Endothelial cell of umbilical vein (primary cell): Measurements from ENCODE around the gene ANK2.

Experiments used
- CTCF ChIP-seq, 2 donors: IDR thresholded peaks; 1 replicate in 1 of 2; 2 replicates in 1 of 2; pipeline ENCODE4 v1.5.1; 2011; ENCODE audit warnings: low read length in 2 of 2, mild to moderate bottlenecking in 2 of 2, moderate library complexity in 2 of 2, control low read depth in 1 of 2, inconsistent platforms in 1 of 2, low read depth in 1 of 2; ENCODE audit not compliant: insufficient read depth in 1 of 2; ENCODE audit errors: extremely low read depth in 1 of 2
- EZH2 ChIP-seq: IDR thresholded peaks from 2 replicates; pipeline ENCODE4 v1.6.1; 2012; ENCODE audit warnings: borderline replicate concordance, low read depth, mild to moderate bottlenecking, moderate library complexity, low read length, inconsistent platforms; ENCODE audit not compliant: severe bottlenecking
- FOS ChIP-seq: IDR thresholded peaks from 2 replicates; pipeline ENCODE4 v1.6.1; 2011; ENCODE audit warnings: mild to moderate bottlenecking, low read length, moderate library complexity, borderline replicate concordance; ENCODE audit not compliant: insufficient read depth
- GATA2 ChIP-seq: IDR thresholded peaks from 2 replicates; pipeline ENCODE4 v1.7.0; 2011; ENCODE audit warnings: low read depth, mild to moderate bottlenecking, moderate library complexity, mixed read lengths, low read length; ENCODE audit not compliant: insufficient read length, insufficient read depth
- JUN ChIP-seq: IDR thresholded peaks from 2 replicates; pipeline ENCODE4 v1.6.1; 2011; ENCODE audit warnings: borderline replicate concordance, low read depth; ENCODE audit not compliant: insufficient read length, insufficient read depth
- MAX ChIP-seq: IDR thresholded peaks from 2 replicates; pipeline ENCODE4 v1.6.1; 2011; ENCODE audit not compliant: insufficient read depth, insufficient read length
- MYC ChIP-seq: IDR thresholded peaks from one replicate; pipeline ENCODE4 v1.6.1; 2011; ENCODE audit warnings: mild to moderate bottlenecking, low read depth, low read length
- POLR2A ChIP-seq: IDR thresholded peaks from 2 replicates; pipeline ENCODE4 v1.6.1; 2012; ENCODE audit warnings: low read depth, mild to moderate bottlenecking, control low read depth, low read length
- POLR2AphosphoS5 ChIP-seq: IDR thresholded peaks from 2 replicates; pipeline ENCODE4 v1.6.1; 2012; ENCODE audit warnings: low read depth, mild to moderate bottlenecking, control low read depth, low read length, moderate library complexity; ENCODE audit not compliant: insufficient read depth

DNA sequence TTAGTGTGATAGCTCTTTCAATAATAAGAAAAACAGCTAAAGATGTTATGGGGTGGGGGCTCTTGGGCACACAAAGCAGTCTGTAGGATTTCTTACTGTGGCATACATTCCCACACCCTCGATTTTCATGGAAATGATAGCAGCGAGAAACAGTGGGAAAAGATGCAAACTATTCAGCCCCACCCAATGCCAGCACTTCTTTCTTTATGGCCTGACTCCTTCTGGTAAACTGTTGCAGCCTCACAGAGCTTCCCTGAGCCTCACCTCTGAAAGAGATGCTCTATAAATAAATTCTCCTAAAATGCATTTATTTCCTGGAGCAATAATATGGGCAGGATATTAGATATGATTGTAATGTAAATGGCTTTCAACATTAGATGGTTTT is 910 bp downstream of the ANK2 start:
- no peak for TF ChIP-seq MAX
- TF ChIP-seq POLR2AphosphoS5: no peak
- TF ChIP-seq MYC: no peak
- no peak for TF ChIP-seq CTCF (IDR thresholded peaks at IDR 0.05; ENCODE audit: extremely low read depth in 1 of 2, insufficient read depth in 1 of 2, low read depth in 1 of 2, low read length in 2 of 2)
- TF ChIP-seq POLR2A: no peak
- no peak for TF ChIP-seq GATA2
- no peak for TF ChIP-seq EZH2
- TF ChIP-seq JUN: no peak
- no peak for TF ChIP-seq FOS
